CD1c-positive myeloid dendritic cell (primary cell): ENCODE measurements around the gene C1QTNF5.
A peak's percentile ranks its signal among the peaks of the same experiment; 100 is the strongest.
"Not testable (repeated sequence)": the region's sequence is repeated elsewhere in the genome, so short reads cannot be mapped to it uniquely, and the experiment has no call there.

Experiments
- DNase-seq: peaks from one replicate; pipeline ENCODE4 v3.0.0-alpha.2; 2016; ENCODE audit errors: extremely low spot score

Gene C1QTNF5, protein sequence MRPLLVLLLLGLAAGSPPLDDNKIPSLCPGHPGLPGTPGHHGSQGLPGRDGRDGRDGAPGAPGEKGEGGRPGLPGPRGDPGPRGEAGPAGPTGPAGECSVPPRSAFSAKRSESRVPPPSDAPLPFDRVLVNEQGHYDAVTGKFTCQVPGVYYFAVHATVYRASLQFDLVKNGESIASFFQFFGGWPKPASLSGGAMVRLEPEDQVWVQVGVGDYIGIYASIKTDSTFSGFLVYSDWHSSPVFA

GRCh38 chr11:119340335-119341221, at the start of gene C1QTNF5:
Gene C1QTNF5 (minus strand): TSS chr11:119340883. CDS start chr11:119340397, 486 bp downstream.
- DNase-seq: no peak

DNA sequence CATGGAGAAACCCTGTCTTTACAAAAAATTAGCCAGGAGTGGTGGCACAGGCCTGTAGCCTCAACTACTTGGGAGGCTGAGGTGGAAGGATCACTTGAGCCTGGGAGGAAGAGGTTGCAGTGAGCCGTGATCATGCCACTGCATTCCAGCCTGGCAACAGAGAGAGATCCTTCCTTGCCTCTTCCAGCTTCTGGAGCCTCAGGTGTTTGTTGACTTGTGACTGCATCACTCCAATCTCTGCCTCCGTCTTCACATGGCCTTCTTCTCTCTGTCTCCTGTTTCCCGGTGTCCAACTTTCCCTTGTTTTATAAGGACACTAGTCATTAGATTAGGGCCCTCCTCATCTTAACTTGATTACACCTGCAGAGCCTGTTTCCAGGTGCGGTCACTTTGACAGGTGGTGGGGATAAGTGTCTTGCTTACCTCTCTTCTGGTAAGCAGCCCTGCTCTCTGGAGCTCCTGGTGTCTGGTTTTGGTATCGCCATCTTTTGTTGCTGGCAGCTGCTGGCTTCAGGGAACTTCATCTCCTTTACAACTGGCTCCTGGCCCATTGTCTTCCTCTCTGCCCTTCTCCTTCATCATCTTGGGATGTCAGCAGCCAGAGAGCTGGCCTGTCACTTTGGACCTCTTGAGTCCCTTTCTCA, 49.0 kb upstream of the C1QTNF5 start:
- no peak for DNase-seq

GRCh38 chr11:119388103-119388502, 47.4 kb upstream of the C1QTNF5 start:
- no peak for DNase-seq

DNA sequence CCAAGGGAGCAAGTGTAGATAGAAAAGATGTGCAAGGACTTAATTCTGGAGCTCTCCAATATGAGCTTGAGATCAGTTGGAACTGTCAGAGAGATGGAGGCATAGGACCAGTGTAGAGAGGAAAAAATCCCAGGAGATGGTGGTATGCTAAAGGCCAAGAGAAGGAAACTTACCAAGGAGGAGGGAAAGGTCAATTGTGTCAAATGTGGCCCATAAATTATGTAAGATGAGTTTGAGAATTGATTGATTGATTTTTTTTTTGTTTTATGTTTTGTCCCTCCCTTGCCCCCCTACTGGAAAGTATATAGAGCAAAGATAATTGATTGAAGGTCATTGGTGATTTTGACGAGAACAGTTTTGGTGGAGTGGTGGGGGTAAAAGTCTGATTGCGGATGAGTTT, 43.6 kb upstream of the C1QTNF5 start:
- DNase-seq: no peak

DNA sequence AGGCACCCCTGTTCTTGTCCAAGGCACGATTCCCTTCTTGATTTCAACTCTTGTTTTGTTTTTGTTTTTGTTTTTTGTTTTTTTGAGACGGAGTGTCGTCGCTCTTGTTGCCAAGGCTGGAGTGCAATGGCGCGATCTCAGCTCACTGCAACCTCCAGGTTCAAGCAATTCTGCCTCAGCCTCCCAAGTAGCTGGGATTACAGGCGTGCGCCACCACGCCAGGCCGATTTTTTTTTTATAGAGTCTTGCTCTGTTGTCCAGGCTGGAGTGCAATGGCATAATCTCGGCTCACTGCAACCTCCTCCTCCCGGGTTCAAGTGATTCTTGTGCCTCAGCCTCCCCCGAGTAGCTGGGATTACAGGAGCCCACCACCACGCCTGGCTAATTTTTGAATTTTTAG, 41.8 kb upstream of the C1QTNF5 start:
- not testable (repeated sequence) for DNase-seq

- no peak for DNase-seq
Measured at GRCh38 chr11:119382101-119382500, 41.4 kb upstream of the C1QTNF5 start.

- peak; percentile 99 for DNase-seq
Measured at GRCh38 chr11:119381181-119381988, 40.7 kb upstream of the C1QTNF5 start, which contains the start of gene USP2. Gene USP2 (minus strand): TSS chr11:119381690. CDS start chr11:119373480, 8,210 bp downstream.

- peak; percentile 18 for DNase-seq
Measured at GRCh38 chr11:119380827-119381180, 40.1 kb upstream of the C1QTNF5 start.

DNA sequence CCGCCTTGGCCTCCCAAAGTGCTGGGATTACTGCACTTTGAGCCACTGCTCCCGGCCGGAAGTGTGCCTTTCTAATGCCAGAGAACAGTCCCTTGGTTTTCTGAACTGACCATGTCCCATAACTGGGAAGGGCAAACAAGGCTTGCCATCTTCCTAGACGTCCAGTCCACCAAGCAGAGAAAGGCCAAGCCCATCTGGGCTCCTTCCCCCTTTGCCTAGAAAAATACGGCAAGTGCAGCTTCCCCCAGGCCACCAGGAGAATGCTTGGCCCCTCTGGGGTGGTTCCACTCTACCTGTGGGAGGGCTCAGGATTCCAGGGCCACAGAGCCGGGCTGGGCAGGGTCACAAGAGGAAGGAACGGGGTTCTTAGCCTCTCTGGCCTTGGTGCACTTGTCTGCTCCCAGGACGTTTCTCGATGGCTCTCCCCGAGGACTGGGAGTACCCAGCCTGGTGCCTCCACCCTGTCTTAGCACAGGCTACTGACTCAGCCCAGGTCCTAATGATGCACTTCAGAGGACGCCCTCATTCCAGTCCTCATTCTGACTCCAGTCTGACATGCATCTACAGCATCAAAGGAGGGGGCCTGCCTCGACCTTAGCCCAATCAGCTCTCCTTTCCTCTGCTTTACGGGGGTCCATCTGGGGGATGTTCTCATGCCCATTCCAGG, 39.6 kb upstream of the C1QTNF5 start:
- DNase-seq: no peak

DNA sequence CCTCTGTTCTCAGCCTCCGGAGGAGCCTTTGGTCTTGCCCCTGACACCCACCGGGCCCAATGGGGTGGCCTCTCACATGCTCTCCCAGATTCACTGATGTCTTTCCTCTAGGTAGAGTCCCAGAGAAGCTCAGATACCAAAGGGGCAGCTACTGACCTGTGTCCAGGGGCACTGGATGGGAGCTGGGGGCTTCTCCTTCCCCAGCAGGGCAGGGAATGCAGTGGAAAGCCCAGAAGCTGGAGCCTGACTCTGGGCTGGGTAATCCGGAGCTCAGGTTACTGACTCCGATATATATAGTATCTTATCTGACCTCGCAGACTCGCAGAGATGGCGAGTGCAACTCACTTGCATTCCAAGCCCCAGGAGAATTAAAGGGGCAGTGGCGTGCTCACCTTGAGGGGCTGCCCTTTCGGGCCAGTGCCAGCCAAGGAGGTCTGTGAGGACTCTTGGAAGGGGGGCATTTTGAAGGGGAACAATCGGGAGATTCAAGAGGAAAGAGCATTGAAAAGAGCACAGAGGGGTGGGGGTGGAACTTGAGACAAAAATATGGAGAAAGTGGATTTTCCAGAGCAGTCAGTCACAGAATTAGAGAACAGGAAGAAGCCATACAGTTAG, 38.3 kb upstream of the C1QTNF5 start:
- DNase-seq: no peak

DNA sequence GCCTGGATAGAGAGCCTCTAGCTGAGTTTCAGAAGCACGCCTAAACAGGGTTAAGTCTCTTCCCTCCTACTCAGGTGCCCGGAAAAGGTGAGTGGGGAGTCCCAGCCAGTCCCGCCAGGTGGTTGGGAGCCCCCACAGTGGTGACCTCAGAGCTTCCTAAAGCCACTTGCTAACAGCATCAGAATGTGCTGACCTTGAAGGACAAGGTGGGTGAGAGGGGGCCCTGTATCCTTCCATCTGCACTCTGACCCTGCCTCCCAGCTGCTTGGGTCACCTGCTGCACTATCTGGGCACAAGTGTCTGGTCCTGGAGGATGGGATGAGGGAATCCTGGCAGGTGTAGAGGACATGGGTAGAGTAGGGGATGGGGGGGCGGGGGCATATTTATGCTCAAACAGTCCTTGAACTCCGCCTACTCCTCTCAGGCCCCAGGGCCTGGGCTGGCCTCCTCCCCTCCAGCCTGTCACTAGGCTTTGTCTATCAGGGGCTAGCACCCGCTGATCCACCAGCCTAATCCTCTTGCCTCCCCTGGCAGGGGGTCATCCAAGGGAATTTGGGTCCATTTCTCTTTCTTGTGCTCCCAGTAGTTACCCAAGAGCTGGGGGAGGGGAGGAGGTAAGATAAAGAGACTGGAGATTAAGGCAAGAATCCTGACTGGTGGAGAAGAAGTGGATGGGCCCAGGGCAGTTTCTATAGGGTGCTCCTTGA, 37.4 kb upstream of the C1QTNF5 start:
- DNase-seq: no peak

- DNase-seq: no peak
Measured at GRCh38 chr11:119377112-119377901, 36.6 kb upstream of the C1QTNF5 start.

GRCh38 chr11:119376197-119376847, 35.6 kb upstream of the C1QTNF5 start:
- no peak for DNase-seq

DNA sequence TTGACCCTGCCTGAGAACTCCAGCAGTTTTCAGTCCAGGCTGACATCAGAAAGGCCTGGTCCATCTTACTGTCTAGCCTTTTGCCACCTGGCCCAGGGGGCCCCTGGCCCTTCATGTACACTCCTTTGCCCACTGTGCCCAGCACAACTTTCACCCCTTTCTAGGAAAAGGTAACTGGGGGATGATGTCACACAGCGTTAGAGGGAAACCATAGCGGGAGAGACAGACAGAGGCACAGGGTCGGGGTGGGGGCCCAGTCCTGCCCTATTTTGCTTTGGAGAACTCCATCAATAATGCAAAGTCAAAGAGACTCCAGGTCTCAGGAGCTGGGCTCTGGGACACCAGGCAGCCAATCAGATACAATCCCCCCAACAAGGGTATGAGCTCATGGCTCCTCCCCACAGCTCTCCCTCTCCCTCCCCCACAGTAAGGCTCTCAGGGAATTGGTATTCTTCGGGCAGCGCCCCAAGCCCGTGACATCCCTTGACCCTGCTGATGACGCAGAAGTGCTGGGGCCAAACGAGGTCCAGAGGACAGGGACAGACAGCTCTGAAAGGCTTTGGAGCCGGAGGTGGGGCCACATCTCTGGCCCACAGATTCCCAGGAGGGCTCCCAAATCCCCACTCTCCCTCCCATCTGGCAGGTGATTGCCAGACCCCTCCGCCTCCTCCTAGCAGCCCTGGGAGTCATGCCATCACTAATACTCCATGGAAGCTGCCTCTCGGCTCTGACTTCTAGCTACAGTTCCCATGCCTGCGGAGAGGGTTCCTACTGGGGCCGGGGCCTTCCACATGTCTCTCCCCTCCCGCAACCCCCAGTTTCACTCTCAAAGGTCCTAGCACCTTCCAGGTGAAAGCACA, 34.9 kb upstream of the C1QTNF5 start:
- no peak for DNase-seq

DNA sequence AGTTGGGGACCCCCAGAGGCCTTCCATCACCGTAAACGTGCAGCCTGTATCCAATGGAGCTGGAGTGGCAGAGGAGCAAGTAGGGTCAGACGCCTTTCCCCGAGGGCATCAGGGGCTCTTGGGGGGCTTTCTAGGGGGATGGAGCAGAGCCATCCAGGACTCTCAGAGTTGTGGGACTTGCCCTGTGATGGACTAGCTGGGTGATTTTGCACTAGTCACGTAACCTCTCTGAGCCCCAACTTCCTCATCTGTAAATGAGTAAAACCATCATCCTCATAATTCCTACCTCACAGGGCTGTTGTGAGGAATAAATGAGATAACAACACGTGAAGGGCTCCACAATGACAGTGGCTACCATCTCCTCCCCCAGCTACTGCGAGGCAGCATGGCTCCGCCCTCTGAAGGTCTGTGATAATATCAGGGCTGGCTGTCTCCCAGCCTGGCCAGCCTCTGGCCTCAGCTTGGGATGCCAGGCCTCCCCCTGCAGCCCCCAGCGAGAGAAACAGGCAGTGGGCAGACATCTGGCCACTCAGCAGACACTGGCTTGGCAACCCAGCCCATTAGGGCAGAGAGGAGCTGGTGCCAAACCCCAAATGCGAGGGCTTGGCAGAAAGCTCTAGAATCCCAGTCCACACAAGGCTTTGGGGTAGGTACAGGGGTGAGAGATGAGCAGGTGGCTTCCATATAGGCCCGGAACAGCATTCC, 34.1 kb upstream of the C1QTNF5 start:
- DNase-seq: peak; percentile 47

DNA sequence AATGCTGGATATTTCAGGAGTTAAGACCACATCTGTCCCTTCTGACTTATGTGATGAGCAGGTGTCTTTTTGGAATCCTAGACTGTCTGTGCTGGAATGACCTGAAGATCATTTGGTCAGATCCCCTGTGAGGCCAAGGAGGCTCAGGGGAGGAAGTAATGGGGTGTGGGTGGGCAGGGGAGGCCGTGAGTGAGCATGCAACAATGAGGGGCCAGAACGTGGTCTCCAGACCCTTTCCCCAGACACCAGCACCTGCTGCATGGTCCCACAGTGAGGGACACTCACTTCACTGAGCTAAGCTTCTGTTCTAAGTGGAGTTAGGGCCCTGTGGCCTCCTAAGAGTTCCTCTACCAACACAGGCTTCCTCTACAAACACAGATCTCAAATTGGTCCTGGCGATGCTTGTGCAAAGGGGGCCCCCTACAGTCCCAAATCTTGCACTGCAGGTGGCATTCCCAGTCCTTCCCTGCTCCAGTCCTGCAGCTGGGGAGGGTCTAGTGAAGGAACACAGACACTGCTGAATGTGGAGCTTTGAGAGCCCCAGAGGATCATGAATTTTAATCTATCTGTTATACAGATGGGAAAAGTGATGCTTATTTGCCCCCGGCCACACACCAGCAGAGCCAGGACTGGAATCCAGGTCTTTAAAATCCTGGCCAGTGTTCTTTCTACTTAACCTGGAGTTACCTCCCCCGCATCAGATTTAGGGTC, 33.4 kb upstream of the C1QTNF5 start:
- DNase-seq: peak; percentile 75
